ENCODE measurements around the gene GNA12. TPM values are rescaled to one million over a fixed set of nuclear protein-coding genes. Genes with fewer than 3 reads are reported as not detected.
"Not testable (repeated sequence)": the region's sequence is repeated elsewhere in the genome, so short reads cannot be mapped to it uniquely, and the experiment has no call there.

GNA12 gene
- total RNA-seq, 5 donors from 2014 or later (not counting 1 experiment from before 2014, with no cell fraction given): 17.9 to 22.5 (median 22.1) TPM

DNA sequence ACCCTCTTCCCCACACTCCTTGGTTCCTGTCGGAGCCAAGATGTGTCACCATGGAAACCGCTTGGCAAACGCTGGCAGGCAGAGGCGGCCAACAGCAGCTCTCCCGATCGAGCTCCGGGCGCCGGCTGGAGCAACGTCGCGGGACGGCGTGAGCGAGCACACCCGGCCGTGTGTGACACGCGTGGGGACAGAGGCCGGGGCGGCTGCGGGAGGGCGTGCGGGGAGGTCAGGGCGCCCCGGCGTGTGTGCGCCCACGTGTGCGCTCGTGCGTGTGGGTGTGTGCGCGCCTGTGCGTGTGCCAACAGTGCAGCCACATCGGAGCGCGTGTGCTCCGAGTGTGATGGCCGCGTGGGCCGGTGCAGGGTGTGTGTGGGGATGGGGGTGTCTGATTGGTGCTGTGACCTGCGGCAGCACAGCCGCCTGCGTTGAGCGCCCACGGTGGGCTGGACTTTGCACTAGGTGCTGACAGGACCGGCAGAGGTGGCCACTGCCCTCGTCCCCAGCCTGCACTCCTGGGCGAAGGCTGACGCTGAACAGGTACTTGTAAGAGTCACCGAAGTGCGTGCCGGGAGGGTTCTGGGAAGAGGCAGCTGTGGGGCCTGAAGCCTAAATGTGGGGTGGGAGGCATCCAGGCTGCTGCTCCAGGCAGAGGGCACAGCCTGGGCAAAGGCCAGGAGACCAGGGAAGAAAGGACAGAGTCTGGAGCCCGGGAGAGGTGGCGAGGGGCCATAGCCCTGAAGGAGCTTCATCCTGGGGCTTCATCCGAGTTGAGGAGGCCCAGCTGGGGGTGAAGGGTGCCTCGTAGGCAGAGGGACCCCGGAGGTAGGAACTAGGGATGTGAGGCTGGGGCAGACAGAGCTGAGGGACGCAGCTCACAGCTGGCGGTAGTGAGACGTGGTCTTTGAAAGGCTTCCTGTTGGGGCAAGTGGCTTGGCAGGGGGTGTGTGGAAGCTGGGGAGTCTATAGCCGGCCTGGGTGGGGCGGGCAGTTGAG is 164.7 kb downstream of the GNA12 start:
- H3K4me3 ChIP-seq (ENCODE audit: control insufficient read depth in 1 of 2, extremely low read depth in 1 of 2, low read length in 1 of 2); H3K4me1 ChIP-seq (ENCODE audit: control insufficient read depth in 1 of 2, extremely low read depth in 1 of 2, insufficient read depth in 2 of 2, low read length in 2 of 2); H3K27me3 Mint-ChIP-seq; H3K9me3 Mint-ChIP-seq; H3K36me3 Mint-ChIP-seq; H3K27ac ChIP-seq (ENCODE audit: low read length); H3K36me3 ChIP-seq (ENCODE audit: control insufficient read depth in 2 of 2, extremely low read depth in 1 of 2, insufficient read depth in 1 of 2, low read length in 1 of 2); CTCF ChIA-PET; H3K9me3 ChIP-seq; H3K27ac Mint-ChIP-seq; POLR2A ChIA-PET; H3K4me1 Mint-ChIP-seq; H3K4me3 Mint-ChIP-seq; DNase-seq: not testable (repeated sequence)
- ATAC-seq (replicated peaks in 1 of 4): peak in 2 of 4 experiments; percentile 39 to 41
- WGBS (ENCODE audit: insufficient coverage): 88% methylated on average over 44 of the region's 64 CpGs
- peaks cover 0 to 31% of the 10 kb centered on the region in 2 experiments for H3K27me3 ChIP-seq (replicated peaks in 1 of 2; ENCODE audit: control insufficient read depth in 2 of 2, extremely low read depth in 1 of 2, insufficient read depth in 2 of 2, low read length in 1 of 2)

GRCh38 chr7:2678454-2678853 is 165.7 kb downstream of the GNA12 start:
- H3K36me3 Mint-ChIP-seq; H3K9me3 ChIP-seq; H3K4me3 ChIP-seq (ENCODE audit: control insufficient read depth in 1 of 2, extremely low read depth in 1 of 2, low read length in 1 of 2); POLR2A ChIA-PET; H3K4me1 ChIP-seq (ENCODE audit: control insufficient read depth in 1 of 2, extremely low read depth in 1 of 2, insufficient read depth in 2 of 2, low read length in 2 of 2); DNase-seq; ATAC-seq (replicated peaks in 1 of 4); H3K27me3 Mint-ChIP-seq; H3K27ac Mint-ChIP-seq; CTCF ChIA-PET; H3K4me1 Mint-ChIP-seq; H3K9me3 Mint-ChIP-seq; H3K4me3 Mint-ChIP-seq; H3K36me3 ChIP-seq (ENCODE audit: control insufficient read depth in 2 of 2, extremely low read depth in 1 of 2, insufficient read depth in 1 of 2, low read length in 1 of 2); H3K27ac ChIP-seq (ENCODE audit: low read length): not testable (repeated sequence)
- 87% methylated on average over 5 of the region's 15 CpGs for WGBS (ENCODE audit: insufficient coverage)
- peaks cover 0 to 27% of the 10 kb centered on the region in 2 experiments for H3K27me3 ChIP-seq (replicated peaks in 1 of 2; ENCODE audit: control insufficient read depth in 2 of 2, extremely low read depth in 1 of 2, insufficient read depth in 2 of 2, low read length in 1 of 2)

Other genes with a start within 250 kb of the GNA12 start
- 10 to 100 TPM; 11.5 to 17.7 (median 14.5) TPM for gene TTYH3, start 212.3 kb downstream of the GNA12 start, total RNA-seq
- gene AMZ1, start 156.1 kb downstream of the GNA12 start, total RNA-seq: under 1 TPM; 0.09 to 0.79 (median 0.30) TPM
- 100 to 1,000 TPM; 105 to 142 (median 132) TPM for gene CARD11, start 199.6 kb upstream of the GNA12 start, total RNA-seq